ENCODE data around the gene UBE2V1.

- no peak for TF ChIP-seq GATA2 (IDR thresholded peaks at IDR 0.05; ENCODE audit: low read depth, low read length)
- TF ChIP-seq GATA3 (IDR thresholded peaks at IDR 0.05; ENCODE audit: low read depth, low read length) = no peak
These were observed 29.9 kb upstream of the UBE2V1 start for GRCh38 chr20:50142812-50143211.

Measured in SH-SY5Y (cell line).